ENCODE results near the gene SCAND1.
"Not testable (repeated sequence)": the region's sequence is repeated elsewhere in the genome, so short reads cannot be mapped to it uniquely, and the experiment has no call there.

Gene SCAND1

GRCh38 chr20:35954200-35954906 is at the start of gene SCAND1:
Gene SCAND1, minus strand, starts transcription at chr20:35954502. Its CDS starts 218 bp downstream, at chr20:35954284.
- peak; percentile 93 for DNase-seq

GRCh38 chr20:36004045-36004444 is 49.7 kb upstream of the SCAND1 start:
- no peak for DNase-seq

DNA sequence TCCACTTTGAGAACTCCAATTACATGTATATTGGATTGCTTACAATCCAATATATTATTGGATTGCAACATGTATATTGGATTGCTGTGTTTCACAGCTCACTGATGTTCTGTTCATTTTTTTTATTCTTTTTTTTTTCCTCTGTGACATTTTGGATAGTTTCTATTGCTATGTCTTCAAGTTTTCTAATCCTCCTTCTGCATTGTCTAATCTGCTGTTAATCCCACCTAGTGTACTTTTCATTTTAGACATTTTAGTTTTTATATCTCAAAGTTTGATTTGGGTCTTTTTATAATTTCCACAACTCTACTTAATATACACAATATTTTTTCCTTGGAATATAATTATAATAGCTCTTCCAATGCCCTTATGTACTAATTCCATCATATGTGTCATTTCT is 48.6 kb upstream of the SCAND1 start:
- no peak for DNase-seq

DNA sequence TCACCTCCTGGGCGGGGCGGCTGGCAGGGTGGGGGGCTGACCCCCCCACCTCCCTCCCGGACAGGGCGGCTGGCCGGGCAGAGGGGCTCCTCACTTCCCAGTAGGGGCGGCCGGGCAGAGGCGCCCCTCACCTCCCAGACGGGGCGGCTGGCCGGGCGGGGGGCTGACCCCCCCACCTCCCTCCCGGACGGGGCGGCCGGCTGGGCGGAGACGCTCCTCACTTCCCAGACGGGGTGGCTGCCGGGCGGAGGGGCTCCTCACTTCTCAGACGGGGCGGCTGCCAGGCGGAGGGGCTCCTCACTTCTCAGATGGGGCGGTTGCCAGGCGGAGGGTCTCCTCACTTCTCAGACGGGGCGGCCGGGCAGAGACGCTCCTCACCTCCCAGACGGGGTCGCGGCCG is 47.0 kb upstream of the SCAND1 start:
- not testable (repeated sequence) for DNase-seq

GRCh38 chr20:35996492-35996891 is 42.2 kb upstream of the SCAND1 start:
- DNase-seq, result not testable (repeated sequence)

- peak; percentile 73 for DNase-seq
These were observed 40.7 kb upstream of the SCAND1 start for GRCh38 chr20:35994994-35995453.

GRCh38 chr20:35992713-35993335 is 38.5 kb upstream of the SCAND1 start:
- DNase-seq, result peak; percentile 71

DNA sequence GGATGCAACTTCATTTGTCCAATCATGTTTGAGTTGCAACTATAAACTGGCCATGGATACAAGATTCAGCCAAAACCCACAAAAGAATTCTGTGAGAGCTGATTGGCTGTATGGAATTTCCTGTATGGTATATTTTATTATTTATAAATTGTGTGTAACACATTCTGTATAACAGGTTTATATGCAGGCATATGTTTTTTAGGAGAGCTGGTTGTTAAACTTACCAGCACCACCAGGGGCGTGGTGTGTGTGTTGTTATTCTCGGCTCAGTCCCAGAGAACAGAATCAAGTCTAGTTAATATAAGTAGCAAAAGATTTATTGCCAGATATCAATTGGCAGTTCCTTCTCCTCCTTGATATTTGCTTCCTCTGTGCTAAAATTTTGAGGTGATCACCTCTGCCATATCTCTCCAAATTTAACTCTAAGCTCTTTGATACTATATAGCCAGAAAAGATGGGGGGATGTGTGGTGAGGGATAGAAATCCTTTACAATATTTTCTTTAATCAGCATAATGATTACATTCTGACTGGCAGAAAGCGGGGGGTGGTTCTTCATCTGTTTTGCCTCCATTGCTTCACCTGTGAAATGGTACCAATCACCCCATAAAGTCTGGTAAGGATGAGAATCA is 37.0 kb upstream of the SCAND1 start:
- DNase-seq, result peak; percentile 24

- no peak for DNase-seq
These were observed 34.7 kb upstream of the SCAND1 start for GRCh38 chr20:35988910-35989463.

DNA sequence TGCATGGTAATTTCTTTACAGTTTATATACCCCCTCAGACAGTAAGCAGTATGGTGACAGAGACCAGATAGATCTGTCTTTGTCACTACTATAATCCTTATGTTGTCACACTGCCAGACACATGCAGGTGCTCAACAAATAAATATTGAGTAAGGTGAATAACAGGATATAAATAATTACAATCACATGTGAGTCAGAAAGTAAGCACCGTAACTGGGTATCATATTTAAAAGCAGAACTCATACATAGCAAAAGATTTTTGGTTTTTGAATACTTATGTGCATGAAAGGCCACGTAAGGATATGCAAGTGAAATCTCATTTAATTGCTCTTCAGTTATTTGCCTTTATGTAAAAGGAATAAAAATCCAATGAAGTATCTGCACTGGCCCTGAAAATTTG is 31.5 kb upstream of the SCAND1 start:
- DNase-seq, result no peak

- no peak for DNase-seq
These were observed 30.1 kb upstream of the SCAND1 start for GRCh38 chr20:35984382-35984781.

GRCh38 chr20:35981969-35982368 is 27.7 kb upstream of the SCAND1 start:
- DNase-seq, result no peak

DNA sequence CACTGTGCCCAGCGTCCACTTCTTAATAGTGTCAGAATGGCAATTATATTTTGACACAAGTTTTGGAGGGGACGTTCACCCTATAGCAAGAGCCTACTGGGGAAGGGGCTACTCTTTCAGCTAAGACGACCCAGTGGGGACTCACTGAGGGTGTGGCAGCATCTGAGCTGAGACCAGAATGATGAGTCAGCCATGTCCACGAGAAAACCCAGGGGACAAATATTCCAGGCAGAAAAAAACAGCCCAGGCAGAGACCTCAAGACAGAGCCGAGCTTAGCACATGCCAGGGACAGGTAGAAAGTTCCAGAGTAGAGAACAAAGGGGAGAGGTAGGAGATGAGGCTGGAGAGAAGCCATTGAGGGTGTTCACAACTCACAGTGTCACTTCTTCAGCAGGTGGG is 25.2 kb upstream of the SCAND1 start:
- DNase-seq, result no peak

GRCh38 chr20:35978041-35978513 is 23.8 kb upstream of the SCAND1 start:
- no peak for DNase-seq

- DNase-seq, result no peak
These were observed 21.5 kb upstream of the SCAND1 start for GRCh38 chr20:35975576-35976373.

DNA sequence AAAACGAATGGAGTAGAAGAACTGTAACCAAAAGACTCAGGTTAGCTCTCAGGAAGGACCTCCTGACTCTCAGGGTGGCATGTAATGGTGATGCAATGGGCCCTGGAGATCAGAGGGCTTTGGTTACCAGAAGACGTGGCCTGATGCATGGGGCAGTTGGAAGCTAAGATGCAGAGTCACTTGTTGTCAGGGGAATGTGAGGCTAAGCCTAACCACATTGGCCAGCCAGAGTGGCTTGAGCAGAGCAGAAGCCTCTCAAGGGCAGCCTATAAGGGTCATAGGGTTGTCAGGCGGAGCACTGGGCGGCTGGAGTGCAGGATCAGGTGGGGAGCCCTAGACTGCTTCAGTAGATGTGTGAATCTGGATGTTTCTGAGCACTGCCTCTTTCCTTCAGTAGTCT is 20.0 kb upstream of the SCAND1 start:
- no peak for DNase-seq

DNA sequence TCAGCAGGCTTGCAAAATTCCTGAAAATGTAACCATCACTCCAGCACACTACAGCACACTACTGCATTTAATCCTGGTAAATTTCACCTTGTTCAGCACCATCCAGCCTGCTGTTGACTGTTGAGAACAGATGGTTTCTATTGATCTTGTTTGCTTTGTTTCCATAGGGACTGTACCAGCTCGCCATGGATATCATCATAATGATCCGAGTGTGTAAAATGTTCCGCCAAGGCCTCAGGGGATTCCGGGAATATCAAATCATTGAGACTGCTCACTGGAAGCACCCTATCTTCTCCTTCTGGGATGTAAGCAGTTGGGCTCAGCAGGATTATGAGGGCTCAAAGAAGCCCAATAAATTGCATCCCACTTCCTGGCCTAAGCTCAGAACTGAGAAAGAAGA is 18.2 kb upstream of the SCAND1 start:
- no peak for DNase-seq

DNA sequence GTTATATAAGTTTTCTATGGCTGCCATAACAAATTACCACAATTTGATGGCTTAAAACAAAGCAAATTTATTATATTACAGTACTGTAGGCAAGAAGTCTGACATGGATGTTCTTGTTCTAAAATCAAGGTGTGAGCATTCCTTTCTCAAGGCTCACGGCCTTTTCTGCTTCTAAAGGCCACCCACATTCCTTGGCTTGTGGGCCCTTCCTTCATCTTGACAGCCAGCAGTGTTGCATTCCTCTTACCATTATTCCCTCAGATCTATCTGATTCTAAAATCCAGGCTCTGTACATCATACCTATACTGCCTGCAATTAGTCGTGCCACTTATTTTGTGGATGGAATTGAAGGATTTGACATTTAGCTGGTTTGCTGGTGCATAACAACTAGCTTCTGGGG is 17.7 kb upstream of the SCAND1 start:
- no peak for DNase-seq

DNA sequence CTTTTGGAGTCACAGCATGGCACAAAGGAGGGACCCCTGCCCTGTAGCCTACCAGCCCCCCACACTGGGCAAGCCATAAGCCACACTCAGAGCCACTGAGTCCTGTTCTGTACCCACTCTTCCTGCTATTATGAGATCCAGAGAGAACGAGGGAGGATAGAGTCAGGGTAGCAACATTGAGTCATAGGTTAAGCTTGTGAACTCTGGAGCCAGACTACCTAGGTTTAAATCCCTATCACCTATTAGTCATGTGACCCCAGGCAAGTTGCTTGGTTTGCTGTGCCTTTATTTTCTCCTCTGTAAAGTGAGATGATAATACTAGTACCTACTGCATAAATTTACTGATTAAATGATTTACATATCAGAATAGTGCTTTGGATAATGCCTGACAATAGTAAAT is 14.6 kb upstream of the SCAND1 start:
- no peak for DNase-seq

- DNase-seq, result no peak
These were observed 13.8 kb upstream of the SCAND1 start, which contains the start of gene CNBD2 for GRCh38 chr20:35967979-35968640. Gene CNBD2, plus strand, starts transcription at chr20:35968590. Its CDS starts 173 bp downstream, at chr20:35968763.

GRCh38 chr20:35963878-35964277 is 9.6 kb upstream of the SCAND1 start:
- DNase-seq, result no peak

- DNase-seq, result not testable (repeated sequence)
These were observed 5.0 kb upstream of the SCAND1 start for GRCh38 chr20:35959291-35959690.

Measured in NCI-H2227 treated with DMSO at 0.1 percent for 48 hours (cell line).